GM21528 (cell line): ENCODE results near the gene UTF1.
A peak's percentile ranks its signal among the peaks of the same experiment; 100 is the strongest.
"Not testable (repeated sequence)": the region's sequence is repeated elsewhere in the genome, so short reads cannot be mapped to it uniquely, and the experiment has no call there.

ENCODE experiments used
- ATAC-seq: cut with Tn5 transposase; IDR thresholded peaks from one replicate; pipeline ENCODE4 v1.9.1; 2021; ENCODE audit warnings: mild to moderate bottlenecking, moderate library complexity; ENCODE audit not compliant: unreplicated experiment, low FRiP score

Gene UTF1

DNA sequence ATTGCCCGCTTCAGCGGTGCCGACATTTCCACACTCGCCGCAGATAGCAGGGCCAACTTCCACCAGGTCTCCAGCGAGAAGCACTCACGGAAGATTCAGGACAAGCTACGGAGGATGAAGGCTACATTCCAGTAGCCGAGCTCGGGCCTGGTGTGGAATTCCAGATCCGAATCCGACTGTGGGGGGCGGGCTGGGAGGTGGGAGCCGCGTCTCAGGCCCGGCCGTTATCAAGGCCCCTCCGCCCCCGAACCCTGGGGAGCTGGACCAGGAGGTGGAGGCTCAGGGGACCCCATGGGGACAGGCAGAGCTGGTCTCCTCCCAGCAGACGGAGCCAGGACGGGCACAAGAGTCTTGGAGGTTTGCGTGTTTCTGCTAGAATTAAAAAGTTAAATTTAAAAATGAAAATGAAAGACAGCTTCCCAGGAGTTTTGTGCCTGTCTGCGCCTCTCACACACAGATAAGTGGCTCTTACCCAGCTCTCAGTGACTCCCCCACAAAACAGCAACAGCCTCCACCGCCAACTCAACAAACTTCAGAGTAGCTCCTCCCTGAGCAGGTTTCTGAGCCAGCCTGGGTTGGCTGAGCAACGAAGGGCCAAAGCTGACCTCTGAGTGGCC, 5.2 kb upstream of the UTF1 start:
- no peak for ATAC-seq

GRCh38 chr10:133225707-133226191, 4.3 kb upstream of the UTF1 start:
- ATAC-seq: no peak

DNA sequence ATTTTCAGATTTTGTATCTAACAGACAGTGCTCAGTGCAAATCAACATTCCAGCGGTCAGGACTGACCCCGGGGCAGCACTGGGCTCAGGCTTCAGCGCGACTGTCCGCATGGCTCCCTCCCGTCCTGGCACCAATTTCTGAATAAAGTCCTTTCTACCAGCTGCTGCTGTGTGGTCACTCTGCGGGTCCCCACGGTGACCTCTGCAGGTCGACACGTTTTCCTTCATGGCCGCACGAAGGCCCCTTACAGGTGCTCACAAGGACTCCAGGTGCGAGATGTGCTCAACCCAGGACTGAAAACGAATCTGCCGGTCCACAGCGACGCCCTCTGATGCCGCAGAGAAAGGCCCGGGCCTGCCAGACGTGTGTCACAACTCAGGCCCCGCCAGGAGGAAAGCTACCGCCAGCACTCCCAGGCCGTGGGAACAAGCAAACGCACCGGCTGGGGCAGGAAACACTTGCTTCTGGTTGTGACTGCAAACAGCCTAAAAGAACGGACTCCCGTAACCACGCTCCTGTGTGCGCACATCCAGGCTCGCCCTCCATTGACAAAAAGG, 3.7 kb upstream of the UTF1 start:
- no peak for ATAC-seq

DNA sequence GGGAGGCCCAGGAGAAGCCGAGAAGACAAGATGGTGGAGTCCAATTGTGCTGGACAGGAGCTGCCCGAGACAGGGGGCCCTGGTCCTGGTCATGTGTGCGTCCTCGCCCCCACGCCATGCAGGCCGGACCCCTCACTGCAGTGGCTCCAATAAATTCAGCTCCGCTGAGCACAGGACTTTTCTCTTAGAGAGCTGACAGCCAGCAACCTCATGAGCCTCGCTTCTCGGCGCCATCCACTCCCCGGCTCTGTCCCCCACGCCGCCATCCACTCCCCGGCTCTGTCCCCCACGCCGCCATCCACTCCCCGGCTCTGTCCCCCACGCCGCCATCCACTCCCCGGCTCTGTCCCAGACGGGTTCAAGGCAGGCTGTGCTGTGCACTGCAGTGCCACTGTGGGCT, 2.8 kb upstream of the UTF1 start:
- no peak for ATAC-seq

- ATAC-seq: no peak
Observed at GRCh38 chr10:133229265-133230043, 563 bp upstream of the UTF1 start.

GRCh38 chr10:133230387-133231195, 574 bp downstream of the UTF1 start:
- no peak for ATAC-seq

- ATAC-seq: no peak
Observed at GRCh38 chr10:133231244-133231945, 1.4 kb downstream of the UTF1 start.

- ATAC-seq: no peak
Observed at GRCh38 chr10:133231946-133232574, 2.0 kb downstream of the UTF1 start.

DNA sequence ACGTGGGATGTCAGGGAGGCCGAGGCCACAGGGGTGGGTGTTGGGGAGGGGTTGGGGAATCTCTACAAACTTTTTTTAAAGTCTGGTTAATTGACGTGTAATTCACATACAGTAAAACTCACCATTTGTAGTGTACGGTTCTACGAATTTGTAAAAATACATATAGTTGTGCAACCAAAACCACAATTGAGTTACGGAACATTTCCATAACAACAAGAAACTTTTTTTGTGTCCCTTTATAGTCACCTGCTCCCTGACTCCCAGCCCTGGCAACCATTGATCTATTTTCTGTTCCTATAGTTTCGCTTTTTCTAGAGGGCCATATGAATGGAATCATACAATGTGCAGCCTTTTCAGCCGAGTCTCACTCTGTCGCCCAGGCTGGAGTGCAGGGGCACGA, 4.8 kb downstream of the UTF1 start:
- ATAC-seq: not testable (repeated sequence)

- no peak for ATAC-seq
Observed at GRCh38 chr10:133235265-133235855, 5.3 kb downstream of the UTF1 start.

DNA sequence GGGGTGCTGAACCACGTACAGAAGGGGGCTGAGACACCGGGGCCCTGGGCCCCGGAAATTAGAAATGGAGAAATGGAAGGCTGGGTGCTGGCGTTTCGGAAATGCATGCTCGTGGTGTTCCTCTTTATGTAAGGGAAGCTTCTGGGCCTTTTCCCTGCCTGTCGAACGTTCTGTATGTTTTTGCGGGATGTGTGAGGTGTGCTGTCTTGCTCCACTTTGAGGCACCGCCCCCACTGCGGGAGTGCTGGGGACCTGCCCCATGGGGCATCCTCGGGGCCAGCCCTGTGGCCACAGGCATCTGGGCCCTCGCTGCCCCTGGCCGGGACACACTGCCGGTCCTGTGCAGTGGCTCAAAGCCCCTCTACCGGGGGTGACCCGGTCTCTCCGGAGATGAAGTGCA, 5.9 kb downstream of the UTF1 start:
- ATAC-seq: no peak

DNA sequence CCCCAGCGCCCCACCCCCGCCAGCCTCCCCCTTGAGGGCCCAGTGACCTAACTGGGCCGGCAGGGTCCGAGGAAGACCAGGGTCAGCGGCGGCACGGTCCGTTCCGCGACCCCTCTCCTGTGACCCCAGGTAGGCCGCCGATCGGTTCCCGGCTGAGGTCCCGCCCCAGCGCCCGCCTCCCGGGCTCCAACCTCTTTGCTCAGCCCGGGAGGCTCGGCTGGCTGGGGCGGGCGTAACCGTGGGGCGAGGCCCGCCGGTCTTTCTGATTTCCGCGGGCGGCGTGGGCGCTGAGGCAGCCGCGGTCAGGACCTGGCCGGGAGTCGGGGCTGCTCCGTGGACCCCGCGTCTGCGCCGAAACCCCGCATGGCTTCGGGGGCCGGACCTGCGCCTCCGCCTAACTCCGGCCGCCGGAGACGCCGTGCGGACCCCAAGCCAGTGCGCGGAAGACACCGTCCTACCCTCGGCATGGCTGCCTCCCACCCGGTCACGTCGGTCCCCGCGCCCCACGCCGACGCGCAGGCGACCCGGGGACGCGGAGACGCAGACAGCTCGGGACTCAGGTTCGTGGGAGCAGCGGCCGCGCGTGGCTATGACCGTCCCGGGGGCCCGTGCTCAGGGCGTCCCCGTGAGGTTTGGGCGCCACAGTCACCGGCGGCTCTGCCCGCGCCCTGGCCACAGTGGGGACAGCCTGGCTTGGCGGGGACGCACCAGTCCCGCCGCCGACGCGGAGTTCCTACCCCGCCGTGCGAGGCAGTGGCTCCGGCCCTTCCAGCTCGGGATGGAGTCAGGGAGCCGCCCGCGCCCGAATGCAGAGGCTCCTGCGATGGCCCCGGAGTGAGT, 6.6 kb downstream of the UTF1 start:
- no peak for ATAC-seq

DNA sequence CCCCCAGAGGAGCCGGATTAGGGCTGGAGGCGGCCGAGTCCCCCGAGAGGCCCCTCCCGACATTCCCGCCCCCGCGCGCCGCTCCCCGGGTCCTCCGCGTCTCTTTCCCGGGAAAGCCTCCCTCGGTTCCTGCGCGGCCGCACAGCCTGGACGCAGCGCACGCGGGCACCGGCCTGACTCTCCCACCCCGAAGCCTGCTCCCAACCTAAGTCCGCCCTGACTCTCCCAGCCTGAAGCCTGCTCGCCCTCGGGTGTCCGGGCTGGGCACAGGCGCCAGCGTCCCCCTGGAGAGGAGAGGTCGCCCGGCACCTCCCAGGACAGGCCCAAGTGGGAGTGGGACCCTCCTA, 7.2 kb downstream of the UTF1 start:
- ATAC-seq: no peak

DNA sequence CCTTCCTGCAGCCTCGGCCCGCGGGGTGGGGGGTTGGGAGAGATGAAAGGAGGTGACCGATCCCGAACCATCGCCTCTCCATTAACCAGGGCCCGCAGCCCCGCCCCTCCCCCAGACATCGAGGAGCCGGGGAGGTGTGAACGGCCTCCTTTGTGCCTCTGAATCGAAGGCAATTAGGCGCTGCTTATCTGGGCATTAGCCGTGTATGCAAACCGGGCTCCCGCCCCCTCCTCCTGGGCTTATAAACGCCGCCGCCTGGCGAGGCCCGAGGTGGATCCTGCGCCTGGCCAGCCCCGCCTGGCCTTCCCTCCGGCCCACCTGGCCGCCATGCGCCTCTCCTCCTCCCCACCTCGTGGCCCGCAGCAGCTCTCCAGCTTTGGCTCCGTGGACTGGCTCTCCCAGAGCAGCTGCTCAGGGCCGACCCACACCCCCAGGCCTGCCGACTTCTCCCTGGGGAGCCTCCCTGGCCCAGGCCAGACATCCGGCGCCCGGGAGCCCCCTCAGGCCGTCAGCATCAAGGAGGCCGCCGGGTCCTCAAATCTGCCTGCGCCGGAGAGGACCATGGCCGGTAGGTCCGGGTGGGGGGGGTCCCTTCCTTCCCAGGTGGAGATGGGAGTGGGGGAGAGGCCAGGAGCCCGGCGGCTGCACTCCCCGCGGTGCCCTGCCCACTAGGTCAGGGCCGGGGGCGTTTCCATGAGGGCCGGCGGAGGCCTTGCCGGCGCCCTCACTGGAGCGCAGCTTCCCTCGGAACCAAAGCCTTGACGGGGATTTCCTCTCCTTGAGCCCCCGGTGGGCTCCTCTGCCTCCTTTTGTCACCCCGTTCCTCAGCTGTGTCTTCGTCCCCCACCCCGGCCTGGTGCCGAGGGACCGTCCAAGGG, 7.8 kb downstream of the UTF1 start, which contains the start of gene VENTX:
VENTX (plus strand) TSS at position 268 of the 878 bp plus-strand sequence; CDS start at position 328, 60 bp downstream.
- no peak for ATAC-seq

DNA sequence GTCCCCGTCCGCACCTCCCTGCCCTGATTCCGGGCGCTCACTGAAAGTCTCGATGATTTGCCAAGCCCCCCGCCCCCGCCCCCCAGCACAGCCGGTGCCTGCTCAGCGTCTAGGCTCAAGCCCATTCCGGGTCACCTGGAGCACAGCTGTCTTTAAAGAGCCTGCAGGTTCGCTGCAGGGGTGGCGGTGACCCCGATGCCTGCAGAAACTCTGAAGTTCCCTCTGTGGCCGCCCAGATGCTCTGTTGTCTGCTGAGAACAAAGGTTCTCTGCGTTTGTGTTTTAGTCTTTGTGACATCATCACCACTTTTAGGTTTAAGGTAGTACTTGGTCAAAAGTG, 8.4 kb downstream of the UTF1 start:
- ATAC-seq: no peak

DNA sequence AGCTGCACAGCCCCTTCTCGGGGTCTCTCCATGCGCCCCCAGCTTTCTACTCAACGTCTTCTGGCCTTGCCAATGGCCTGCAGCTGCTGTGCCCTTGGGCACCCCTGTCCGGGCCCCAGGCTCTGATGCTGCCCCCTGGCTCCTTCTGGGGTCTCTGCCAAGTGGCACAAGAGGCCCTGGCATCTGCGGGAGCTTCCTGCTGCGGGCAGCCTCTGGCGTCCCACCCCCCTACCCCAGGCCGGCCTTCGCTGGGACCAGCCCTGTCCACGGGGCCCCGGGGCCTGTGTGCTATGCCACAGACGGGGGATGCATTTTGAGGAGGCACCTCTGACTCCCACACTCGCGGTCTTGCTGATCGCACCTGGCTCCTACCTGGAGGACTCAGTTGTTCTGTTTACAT, 10.0 kb downstream of the UTF1 start:
- no peak for ATAC-seq

DNA sequence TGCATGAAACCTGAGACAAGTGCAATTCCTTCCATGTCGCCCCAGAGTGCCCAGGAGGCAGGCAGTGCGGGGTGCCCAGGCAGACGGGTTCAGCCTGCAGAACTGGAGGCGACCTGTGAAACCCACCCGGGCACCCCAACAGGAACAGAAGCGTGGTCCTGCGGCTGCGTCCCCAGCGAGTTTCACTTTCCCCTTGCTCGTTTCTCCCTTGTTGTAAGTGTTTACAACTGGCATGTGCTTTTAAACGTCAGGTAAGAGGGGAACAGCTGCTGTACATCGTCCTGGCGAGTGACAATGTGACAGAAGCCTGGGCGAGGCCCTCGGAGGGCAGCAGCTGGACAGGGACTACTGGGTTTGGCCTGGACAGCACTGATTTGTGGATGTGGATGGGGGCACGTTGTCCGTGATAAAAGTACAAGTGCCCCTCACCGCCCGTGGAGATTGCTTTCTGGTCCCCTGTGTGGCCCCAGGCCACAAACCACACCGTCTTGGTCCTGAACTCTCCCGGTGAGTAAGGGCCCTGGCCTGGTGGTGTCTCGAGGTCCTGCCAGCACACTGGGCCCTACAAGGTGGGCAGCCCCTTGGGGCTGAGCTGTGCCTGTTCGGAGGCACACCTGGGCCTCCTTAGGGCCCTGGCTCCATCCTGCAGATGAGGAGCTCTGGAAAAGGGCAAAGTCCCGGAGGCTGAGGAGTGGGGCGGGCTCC, 11.6 kb downstream of the UTF1 start:
- ATAC-seq: peak; percentile 48
